BE2C (cell line): Measurements from ENCODE around the gene FLACC1.

ENCODE experiments used
- DNase-seq: peaks from one replicate; pipeline ENCODE4 v3.0.0-alpha.2; 2020
- H3K27me3 ChIP-seq: fragments of 250-450 bp; sonication (Bioruptor Pico); 2 replicates; pipeline ENCODE4 v1.5.1; 2020; ENCODE audit warnings: mild to moderate bottlenecking
- H3K36me3 ChIP-seq: fragments of 250-450 bp; sonication (Bioruptor Pico); 2 replicates; pipeline ENCODE4 v1.5.1; 2020; ENCODE audit warnings: mild to moderate bottlenecking
- H3K4me1 ChIP-seq: fragments of 250-450 bp; sonication (Bioruptor Pico); 2 replicates; pipeline ENCODE4 v1.5.1; 2020
- H3K4me3 ChIP-seq: 2 replicates; pipeline ENCODE4 v1.5.1; 2011; ENCODE audit warnings: low read depth, low read length
- H3K9me3 ChIP-seq: fragments of 250-450 bp; sonication (Bioruptor Pico); 2 replicates; pipeline ENCODE4 v1.5.1; 2020
- TF ChIP-seq, protein P1 (sequence below): IDR thresholded peaks from 2 replicates; pipeline ENCODE4 v1.5.1; 2012; ENCODE audit warnings: mild to moderate bottlenecking, low read depth, low read length

The FLACC1 gene

DNA sequence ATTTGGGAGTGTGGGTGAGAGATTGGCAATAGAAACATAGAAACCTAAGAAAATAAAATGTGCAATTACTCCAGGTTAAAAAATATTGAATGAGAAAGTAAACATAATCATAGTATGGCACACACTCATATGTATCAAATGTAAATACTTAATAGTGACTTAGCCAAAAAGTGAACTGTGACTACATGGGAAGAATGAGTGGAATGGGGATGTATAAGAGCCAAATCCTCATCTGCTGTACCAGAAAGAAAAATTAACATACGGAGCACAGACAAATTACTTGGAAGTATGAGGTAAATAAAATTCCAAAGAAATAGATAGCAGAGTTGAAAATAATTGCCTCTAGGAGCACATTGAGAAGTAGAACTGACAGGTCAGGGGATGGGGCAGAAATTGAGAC, 4.0 kb downstream of the FLACC1 start:
- H3K4me1 ChIP-seq, result no peaks in the 10 kb centered on the region
- H3K4me3 ChIP-seq, result no peak overlapping the region
- H3K27me3 ChIP-seq, result no peaks in the 10 kb centered on the region
- TF ChIP-seq, protein P1, sequence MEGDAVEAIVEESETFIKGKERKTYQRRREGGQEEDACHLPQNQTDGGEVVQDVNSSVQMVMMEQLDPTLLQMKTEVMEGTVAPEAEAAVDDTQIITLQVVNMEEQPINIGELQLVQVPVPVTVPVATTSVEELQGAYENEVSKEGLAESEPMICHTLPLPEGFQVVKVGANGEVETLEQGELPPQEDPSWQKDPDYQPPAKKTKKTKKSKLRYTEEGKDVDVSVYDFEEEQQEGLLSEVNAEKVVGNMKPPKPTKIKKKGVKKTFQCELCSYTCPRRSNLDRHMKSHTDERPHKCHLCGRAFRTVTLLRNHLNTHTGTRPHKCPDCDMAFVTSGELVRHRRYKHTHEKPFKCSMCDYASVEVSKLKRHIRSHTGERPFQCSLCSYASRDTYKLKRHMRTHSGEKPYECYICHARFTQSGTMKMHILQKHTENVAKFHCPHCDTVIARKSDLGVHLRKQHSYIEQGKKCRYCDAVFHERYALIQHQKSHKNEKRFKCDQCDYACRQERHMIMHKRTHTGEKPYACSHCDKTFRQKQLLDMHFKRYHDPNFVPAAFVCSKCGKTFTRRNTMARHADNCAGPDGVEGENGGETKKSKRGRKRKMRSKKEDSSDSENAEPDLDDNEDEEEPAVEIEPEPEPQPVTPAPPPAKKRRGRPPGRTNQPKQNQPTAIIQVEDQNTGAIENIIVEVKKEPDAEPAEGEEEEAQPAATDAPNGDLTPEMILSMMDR, result no peak
- no peaks in the 10 kb centered on the region for H3K9me3 ChIP-seq
- no peaks in the 10 kb centered on the region for H3K36me3 ChIP-seq
- no peak for DNase-seq

DNA sequence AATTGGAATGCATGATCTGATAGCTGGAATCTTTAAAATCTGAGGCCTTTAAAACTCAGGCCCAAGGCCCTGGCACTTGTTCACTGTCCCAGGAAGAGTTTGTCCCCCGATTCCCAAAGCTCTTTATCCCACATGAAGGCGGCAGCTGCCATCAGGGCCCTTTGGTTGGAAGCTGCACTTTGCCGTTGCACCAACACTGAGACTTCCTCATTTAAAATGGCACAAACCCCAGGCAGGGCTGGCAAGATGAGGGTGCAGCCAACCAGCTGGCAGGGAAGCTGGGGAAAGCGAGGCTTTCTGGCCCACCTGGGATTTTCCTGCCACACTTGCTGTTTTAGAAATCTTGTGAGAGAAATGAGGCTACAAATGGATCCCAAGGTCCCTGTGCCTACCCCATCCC, 6.3 kb downstream of the FLACC1 start:
- Histone ChIP-seq H3K9me3 (no peaks in the 10 kb centered on the region), H3K36me3 (no peaks in the 10 kb centered on the region), H3K4me3 (no peak overlapping the region), H3K27me3 (no peaks in the 10 kb centered on the region), H3K4me1 (no peaks in the 10 kb centered on the region)
- no peak for DNase-seq
- TF ChIP-seq, protein P1, result no peak

DNA sequence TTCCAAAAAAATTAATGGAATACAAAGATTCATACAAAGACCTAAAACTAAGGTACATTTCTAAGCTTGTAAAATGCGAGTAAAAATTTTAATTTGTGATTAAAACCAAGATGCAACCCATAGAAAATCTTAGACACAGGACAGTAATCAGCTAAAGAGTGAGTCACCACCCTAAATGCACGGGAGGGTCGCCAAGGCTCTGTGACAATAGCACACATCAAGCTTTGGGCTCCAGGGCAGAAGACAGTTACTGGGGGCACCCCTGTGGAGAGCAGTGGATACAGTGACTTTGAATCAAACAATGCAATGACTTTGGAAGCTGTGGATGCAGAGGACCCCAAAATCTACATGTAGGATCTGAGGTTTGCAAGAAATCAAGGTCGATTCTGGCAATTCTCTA, 7.5 kb downstream of the FLACC1 start:
- Histone ChIP-seq H3K9me3 (no peaks in the 10 kb centered on the region), H3K36me3 (no peaks in the 10 kb centered on the region), H3K4me1 (peaks cover 3% of the 10 kb centered on the region; the same call in 1 of the 2 replicates), H3K27me3 (no peaks in the 10 kb centered on the region), H3K4me3 (no peak overlapping the region)
- TF ChIP-seq, protein P1, result no peak
- DNase-seq, result no peak

DNA sequence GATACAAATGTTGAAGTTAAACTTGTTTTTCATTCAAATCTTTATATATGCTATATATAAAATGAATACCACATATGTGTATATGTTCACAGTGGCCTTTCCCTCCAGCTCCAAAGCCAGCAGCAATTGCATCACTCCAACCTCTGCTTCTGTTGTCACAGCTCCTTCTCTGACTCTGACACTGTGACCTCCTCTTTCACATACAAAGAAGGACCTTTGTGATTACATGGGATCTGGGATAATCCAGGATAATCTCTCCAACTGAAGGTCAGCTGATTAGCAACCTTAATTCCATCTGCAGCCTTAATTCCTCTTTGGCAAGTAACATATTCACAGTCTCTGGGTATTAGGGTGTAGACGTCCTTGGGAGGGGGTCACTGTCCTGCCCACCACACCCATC, 8.4 kb downstream of the FLACC1 start:
- no peak for DNase-seq
- H3K4me3 ChIP-seq, result no peak overlapping the region
- H3K36me3 ChIP-seq, result no peaks in the 10 kb centered on the region
- TF ChIP-seq, protein P1, result no peak
- H3K27me3 ChIP-seq, result no peaks in the 10 kb centered on the region
- H3K9me3 ChIP-seq, result no peaks in the 10 kb centered on the region
- peaks cover 3% of the 10 kb centered on the region; the same call in 1 of the 2 replicates for H3K4me1 ChIP-seq

DNA sequence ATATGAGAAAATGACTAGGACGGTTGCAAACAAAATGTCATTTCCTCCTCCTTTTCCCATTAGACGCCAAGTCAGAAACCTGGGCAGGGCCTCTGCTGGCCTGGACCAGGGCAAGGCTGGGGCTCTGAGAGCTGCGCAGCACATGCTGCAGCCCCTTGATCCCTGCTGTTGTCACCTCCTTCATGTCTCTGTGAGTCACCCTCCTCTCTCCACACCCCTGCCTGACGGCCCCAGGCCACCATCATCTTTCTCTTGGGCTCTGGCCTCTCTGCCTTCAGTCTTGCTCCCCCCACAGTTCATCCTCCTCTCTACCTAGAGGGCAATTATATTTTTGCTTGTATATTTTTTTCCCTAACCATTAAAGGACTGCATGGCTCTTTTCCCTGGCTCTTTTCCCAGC, 10.0 kb downstream of the FLACC1 start:
- no peak for DNase-seq
- TF ChIP-seq, protein P1, result no peak
- Histone ChIP-seq H3K9me3 (no peaks in the 10 kb centered on the region), H3K27me3 (no peaks in the 10 kb centered on the region), H3K36me3 (no peaks in the 10 kb centered on the region), H3K4me3 (no peak overlapping the region), H3K4me1 (peaks cover 3% of the 10 kb centered on the region; the same call in 1 of the 2 replicates)

DNA sequence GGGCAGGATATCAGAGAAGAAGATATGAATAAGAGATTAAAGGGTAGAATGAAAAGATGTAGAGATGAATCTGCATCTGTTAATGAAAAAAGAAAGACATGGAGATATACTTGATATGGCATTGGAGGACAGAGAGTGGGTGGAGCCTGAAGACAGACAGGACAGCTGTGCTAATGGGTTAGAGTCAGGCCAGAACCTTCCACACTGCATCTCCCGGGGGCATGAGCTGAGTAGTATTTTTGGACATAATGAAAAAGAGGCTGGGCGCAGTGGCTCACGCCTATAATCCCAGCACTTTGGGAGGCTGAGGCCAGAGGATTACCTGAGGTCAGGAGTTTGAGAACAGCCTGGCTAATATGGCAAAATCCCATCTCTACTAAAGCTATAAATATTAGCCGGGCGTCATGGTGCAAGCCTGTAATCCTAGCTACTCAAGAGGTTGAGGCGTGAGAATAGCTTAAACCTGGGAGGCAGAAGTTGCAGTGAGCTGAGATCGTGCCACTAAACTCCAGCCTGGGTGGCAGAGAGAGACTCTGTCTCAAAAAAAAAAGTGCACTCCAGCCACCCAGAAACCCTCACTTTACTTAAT, 11.4 kb downstream of the FLACC1 start:
- Histone ChIP-seq H3K4me3 (no peak overlapping the region), H3K9me3 (no peaks in the 10 kb centered on the region), H3K36me3 (no peaks in the 10 kb centered on the region), H3K4me1 (peaks cover 3% of the 10 kb centered on the region; the same call in 1 of the 2 replicates), H3K27me3 (no peaks in the 10 kb centered on the region)
- TF ChIP-seq, protein P1, result no peak
- no peak for DNase-seq
